NB4 (cell line): ENCODE results near the gene SLC1A4.

ENCODE experiments used
- DNase-seq: peaks from one replicate; pipeline ENCODE4 v3.0.0; 2010; ENCODE audit warnings: low read depth
- H3K4me3 ChIP-seq: one replicate; pipeline ENCODE4 v1.5.1; 2011; ENCODE audit warnings: mild to moderate bottlenecking, low read depth, low read length, moderate library complexity
- CTCF ChIP-seq: IDR thresholded peaks from one replicate; pipeline ENCODE4 v1.5.1; 2012; ENCODE audit warnings: low read depth, low read length
- MYC ChIP-seq: IDR thresholded peaks from 2 replicates; pipeline ENCODE4 v1.6.1; 2011; ENCODE audit warnings: low read depth, low read length
- POLR2A ChIP-seq: IDR thresholded peaks from 2 replicates; pipeline ENCODE4 v1.6.1; 2011; ENCODE audit warnings: mild to moderate bottlenecking; ENCODE audit not compliant: insufficient read length; ENCODE audit errors: extremely low read depth
- TF ChIP-seq, protein P1 (sequence below): IDR thresholded peaks from 2 replicates; pipeline ENCODE4 v1.6.1; 2011; ENCODE audit warnings: low read depth, low read length

The SLC1A4 gene

DNA sequence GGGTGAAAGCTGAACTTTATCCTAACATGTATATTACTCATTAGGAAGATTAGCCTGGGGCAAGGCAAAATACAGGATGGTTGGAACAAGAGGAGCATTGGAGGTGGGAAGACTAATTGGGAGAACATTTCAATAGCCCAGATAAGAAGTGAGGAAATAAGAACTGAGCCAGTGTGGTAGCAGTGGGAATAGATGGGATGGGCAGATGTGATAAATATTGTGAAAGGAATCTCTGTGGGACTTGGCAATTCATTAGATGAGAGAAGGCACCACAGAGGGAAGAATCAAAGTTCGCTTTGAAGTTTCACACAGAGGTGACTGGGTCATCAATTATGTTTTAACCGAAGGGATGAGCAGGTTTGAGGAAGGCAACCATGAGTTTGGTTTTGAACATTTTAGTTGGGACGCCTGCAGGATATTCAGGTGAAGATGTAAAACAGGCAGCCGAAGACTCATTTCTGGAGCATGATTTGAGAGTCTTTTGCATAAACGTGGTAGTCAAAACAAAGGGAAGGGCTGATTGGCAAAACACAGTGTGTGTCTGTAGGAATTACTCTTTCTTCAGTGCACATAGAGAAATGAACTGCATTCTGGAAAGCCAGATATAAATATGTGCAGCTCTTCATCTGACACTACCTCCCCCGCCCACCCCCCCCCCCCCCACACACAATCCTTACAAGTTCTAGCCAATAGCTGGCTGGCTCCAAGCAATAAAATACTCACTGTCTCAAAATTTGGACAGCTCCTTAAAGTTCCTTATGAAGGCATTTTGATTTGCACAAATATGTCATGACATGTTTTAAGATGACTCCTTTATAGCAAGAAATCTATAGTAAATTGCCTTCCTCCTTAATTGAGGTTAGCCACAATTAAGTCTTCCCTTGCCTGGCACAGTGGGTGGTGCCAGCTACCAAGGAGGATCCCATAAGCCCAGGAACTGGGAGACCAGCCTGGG lies 1.9 kb upstream of the SLC1A4 start:
- peak overlapping the region; percentile 73 for H3K4me3 ChIP-seq
- peak; percentile 62 for DNase-seq
- TF ChIP-seq POLR2A: no peak
- no peak for TF ChIP-seq MYC
- TF ChIP-seq CTCF: no peak
- TF ChIP-seq, protein P1, sequence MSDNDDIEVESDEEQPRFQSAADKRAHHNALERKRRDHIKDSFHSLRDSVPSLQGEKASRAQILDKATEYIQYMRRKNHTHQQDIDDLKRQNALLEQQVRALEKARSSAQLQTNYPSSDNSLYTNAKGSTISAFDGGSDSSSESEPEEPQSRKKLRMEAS: no peak

GRCh38 chr2:64987956-64988419 lies 1.2 kb upstream of the SLC1A4 start:
- TF ChIP-seq MYC (no peak), POLR2A (no peak), CTCF (no peak)
- TF ChIP-seq, protein P1: no peak
- peak overlapping the region; percentile 73 for H3K4me3 ChIP-seq
- no peak for DNase-seq

DNA sequence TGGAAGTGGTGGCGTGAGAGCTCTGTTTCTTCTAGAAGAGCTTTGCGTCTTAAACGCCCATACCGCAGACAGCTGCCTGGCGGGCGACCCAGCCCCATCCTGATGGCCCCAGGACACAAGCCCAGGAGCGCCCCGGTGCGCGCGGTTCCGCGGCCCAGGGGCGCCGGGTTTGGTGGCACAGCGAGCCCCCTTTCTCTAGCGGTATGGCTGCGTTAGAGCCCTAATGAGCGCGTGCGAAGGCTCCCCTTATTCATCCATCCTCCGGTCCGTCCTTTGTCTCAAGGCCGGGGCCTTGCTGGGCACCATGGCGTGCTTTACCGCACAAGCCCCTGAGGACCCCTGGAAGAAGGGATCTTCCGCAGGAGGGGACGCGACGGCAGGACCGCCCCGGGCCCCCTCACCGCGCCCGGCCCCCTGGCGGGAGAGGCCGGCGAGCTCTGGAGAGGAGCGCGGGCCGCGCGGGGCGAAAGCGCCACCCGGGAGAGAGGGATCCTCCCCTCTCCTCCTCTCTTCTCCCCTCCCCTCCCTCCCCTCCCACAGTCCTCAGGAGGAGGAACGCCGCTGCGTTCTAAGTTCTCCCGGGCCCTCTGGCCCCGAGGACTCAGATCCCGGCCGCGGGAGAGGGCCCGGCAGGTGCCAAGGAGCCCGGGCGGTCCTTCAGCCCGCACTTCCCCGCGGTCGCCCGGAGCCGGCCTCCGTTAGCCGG lies 626 bp upstream of the SLC1A4 start:
- peak overlapping the region; percentile 73 for H3K4me3 ChIP-seq
- TF ChIP-seq MYC (peak; percentile 15; the same call in 1 of the 2 replicates), POLR2A (peak; percentile 58), CTCF (peak; percentile 31)
- TF ChIP-seq, protein P1: no peak
- DNase-seq: peak; percentile 96

GRCh38 chr2:64989982-64990614 lies 899 bp downstream of the SLC1A4 start:
- H3K4me3 ChIP-seq: peak overlapping the region; percentile 74
- TF ChIP-seq MYC (peak; percentile 54; the same call in 1 of the 2 replicates), POLR2A (no peak)
- TF ChIP-seq, protein P1: peak; percentile 60
- peak; percentile 70 for DNase-seq

DNA sequence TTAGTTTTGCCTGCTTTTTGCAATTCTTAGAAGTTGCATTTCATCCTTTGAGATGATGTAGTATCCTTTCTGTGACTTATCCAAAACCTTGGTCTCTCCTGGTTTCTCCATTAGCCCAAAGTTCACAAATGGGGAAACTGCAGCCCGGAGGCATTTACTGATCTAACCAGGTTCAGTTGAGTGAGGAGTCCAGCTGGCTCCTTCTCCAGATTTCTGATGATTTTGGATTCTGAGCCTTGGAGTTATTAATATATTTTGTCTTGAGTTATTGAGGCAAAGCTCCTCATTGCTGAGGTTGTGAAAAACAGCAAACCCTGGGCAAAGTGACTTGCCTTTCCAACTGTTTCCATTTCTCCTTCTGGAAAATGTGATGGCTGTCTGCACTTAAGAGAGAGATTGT lies 1.7 kb downstream of the SLC1A4 start:
- peak; percentile 32 for DNase-seq
- peak overlapping the region; percentile 74 for H3K4me3 ChIP-seq
- TF ChIP-seq, protein P1: no peak
- TF ChIP-seq CTCF (no peak), POLR2A (no peak), MYC (no peak)
